NCI-H526 treated with DMSO at 0.1 percent for 48 hours (cell line): ENCODE measurements around the gene ALDH7A1.

Experiments used
- DNase-seq: peaks from one replicate; lab custom pipeline; 2025; lab: John Stamatoyannopoulos, UW

ALDH7A1 gene

GRCh38 chr5:126508251-126508961, 86.6 kb downstream of the ALDH7A1 start:
- no peak for DNase-seq

GRCh38 chr5:126506079-126506478, 88.9 kb downstream of the ALDH7A1 start:
- no peak for DNase-seq

- no peak for DNase-seq
These were observed 91.4 kb downstream of the ALDH7A1 start for GRCh38 chr5:126503602-126504104.

GRCh38 chr5:126501448-126501847, 93.6 kb downstream of the ALDH7A1 start:
- DNase-seq = no peak

- no peak for DNase-seq
These were observed 95.1 kb downstream of the ALDH7A1 start for GRCh38 chr5:126499853-126500342.

- no peak for DNase-seq
These were observed 95.7 kb downstream of the ALDH7A1 start for GRCh38 chr5:126499278-126499677.

DNA sequence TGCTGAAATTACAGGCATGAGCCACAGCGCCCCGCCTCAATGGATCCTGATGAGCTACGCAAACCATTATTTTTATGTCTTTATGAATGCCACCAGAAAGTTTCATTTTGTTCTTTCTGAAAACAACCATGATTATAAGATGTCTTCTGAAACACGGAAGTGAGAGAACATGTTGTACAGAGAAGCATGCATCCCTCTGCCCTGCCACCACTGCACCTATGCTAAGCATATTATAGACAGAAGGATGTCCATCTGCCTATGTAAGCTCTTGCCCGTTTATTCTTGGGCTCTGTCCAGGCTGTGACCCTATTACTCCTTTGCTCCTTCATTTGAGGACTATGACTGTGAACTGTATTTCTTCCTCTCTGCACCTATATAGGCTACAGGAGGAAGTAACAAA, 97.5 kb downstream of the ALDH7A1 start:
- no peak for DNase-seq

DNA sequence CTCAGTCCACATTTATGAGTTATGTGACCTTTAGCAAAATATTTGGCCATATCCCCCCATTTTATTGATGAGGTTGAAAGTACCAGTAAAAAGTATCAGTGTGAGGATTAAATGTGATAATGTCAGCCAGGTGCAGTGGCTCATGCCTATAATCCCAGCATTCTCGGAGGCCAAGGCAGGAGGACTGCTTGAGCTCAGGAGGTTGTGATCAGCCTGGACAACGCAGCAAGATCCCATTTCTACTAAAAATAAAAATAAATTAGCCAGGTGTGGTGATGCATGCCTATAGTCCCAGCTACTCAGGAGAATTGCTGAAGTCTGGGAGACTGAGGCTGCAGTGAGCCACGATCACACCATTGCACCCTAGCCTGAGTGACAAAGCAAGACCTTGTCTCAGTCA, 100.6 kb downstream of the ALDH7A1 start:
- DNase-seq = no peak

- DNase-seq = no peak
These were observed 102.1 kb downstream of the ALDH7A1 start for GRCh38 chr5:126492939-126493338.

GRCh38 chr5:126490167-126490940, 104.7 kb downstream of the ALDH7A1 start:
- DNase-seq = no peak

DNA sequence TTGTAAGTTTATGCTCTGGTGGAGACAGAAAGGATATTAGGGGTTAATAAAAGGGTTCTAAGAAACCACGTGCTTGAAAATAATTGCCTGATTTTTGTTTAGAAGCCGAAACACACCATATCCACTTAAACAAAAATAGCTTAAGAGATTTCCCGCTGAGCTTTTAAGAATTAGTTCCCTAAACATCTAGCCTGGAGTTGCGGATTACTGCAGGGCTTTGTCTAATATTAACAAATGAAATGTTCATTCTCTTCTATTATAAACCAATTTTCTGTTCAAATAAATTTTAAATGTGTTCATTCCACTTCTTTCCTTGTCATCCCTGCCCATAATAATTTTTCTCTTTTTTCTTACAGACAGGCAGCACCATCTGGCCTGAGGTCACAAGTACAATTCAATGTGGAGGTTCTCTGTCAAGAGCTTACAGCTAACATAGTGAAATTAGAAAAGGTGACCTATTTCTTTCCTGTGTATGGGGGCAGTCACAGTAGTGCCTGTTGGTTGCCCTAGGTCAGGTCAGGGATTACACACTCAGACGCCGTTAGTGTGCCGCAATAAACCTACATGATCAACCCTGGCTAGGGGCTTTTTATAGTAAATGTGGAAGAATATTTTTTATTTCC, 106.5 kb downstream of the ALDH7A1 start:
- DNase-seq = no peak

- no peak for DNase-seq
These were observed 107.4 kb downstream of the ALDH7A1 start for GRCh38 chr5:126487596-126487995.

DNA sequence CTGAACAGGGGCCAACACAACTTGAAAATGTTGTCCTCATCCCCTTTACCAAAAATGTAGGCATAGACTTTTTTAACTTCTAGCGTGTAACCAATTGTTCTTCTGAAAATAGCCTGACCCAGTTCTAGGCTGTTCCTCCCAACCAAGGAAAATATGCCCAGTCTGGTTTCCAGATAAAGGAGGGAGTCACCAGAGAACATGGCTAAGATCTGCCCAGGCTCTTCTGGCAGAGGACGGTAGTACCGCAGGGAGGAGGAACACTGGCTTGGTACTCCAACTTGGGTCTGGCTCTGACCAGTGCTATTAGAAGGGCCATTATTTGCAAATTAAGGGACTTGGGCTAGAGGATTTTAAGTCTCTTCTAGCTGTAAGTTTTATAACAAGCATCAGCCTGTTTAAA, 108.7 kb downstream of the ALDH7A1 start:
- DNase-seq = no peak

GRCh38 chr5:126484253-126484652, 110.8 kb downstream of the ALDH7A1 start:
- DNase-seq = no peak

GRCh38 chr5:126483156-126483555, 111.9 kb downstream of the ALDH7A1 start:
- DNase-seq = no peak

DNA sequence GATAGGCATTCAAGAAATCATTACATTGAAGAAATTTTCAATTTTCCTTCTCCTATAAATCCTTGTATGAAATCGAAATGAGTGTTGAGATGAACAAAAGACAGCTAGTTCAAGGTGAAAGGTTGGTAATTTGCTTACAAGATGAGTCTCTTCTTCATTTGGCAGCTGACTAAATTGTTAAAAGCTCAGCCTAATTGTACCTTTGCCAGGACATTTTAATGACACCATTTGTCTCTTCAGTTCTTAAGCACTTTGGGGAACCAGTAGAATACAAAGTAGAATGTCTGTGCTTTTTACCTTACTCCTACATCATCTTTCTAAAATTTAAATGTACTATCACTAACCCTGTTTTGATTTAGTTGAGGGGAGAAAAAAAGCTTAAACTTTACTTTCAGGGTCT, 112.4 kb downstream of the ALDH7A1 start:
- DNase-seq = no peak

DNA sequence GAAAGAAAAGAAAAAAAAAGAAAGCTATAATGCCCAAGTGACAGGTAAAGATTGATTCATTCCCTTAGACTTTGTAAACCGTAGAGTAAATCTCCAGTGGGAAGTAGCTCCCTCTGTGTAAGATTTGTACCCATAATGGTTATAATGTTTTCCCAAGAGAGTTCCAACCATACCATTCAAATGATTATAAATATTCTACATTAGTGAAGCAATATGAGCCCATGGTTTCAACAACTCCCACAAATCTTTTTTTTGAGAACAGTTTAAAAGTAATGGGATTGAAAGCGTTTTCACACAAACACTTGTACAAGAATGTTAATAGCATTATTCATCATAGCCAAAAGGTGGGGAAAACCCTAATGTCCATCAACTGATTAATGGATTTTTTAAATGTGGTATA, 113.8 kb downstream of the ALDH7A1 start:
- DNase-seq = no peak
